H9 (cell line): ENCODE data around the gene TMEM272. TPM values are rescaled to one million over a fixed set of nuclear protein-coding genes. Genes with fewer than 3 reads are reported as not detected.

Experiments used
- DNase-seq: peaks from one replicate; pipeline ENCODE4 v3.0.0-alpha.2; 2017
- H2AFZ ChIP-seq: one replicate; pipeline ENCODE4 v1.6.1; 2013; ENCODE audit warnings: mild to moderate bottlenecking, low read length, control low read depth, moderate library complexity
- H2AK5ac ChIP-seq: 2 replicates; pipeline ENCODE4 v1.6.1; 2013; ENCODE audit warnings: low read length, control low read depth, mixed read lengths; ENCODE audit not compliant: insufficient read length
- H2BK120ac ChIP-seq: one replicate; pipeline ENCODE4 v1.6.1; 2013; ENCODE audit warnings: low read depth, mild to moderate bottlenecking, low read length, control low read depth, inconsistent platforms; ENCODE audit not compliant: poor library complexity, severe bottlenecking
- H2BK12ac ChIP-seq: 2 replicates; pipeline ENCODE4 v1.6.1; 2013; ENCODE audit warnings: low read length, control low read depth, mixed read lengths, low read depth; ENCODE audit not compliant: insufficient read length
- H2BK15ac ChIP-seq: 2 replicates; pipeline ENCODE4 v1.6.1; 2013; ENCODE audit warnings: low read depth, low read length, control low read depth
- H2BK20ac ChIP-seq: one replicate; pipeline ENCODE4 v1.6.1; 2013; ENCODE audit warnings: low read depth, mild to moderate bottlenecking, low read length, control low read depth, inconsistent platforms; ENCODE audit not compliant: poor library complexity, severe bottlenecking
- H2BK5ac ChIP-seq: 2 replicates; pipeline ENCODE4 v1.6.1; 2013; ENCODE audit warnings: low read length, control low read depth, mixed read lengths; ENCODE audit not compliant: insufficient read length
- H3K14ac ChIP-seq: 2 replicates; pipeline ENCODE4 v1.6.1; 2013; ENCODE audit warnings: low read length, control low read depth; ENCODE audit not compliant: insufficient read depth
- H3K18ac ChIP-seq: 2 replicates; pipeline ENCODE4 v1.6.1; 2013; ENCODE audit warnings: low read depth, mild to moderate bottlenecking, mixed read lengths, low read length, control low read depth; ENCODE audit not compliant: insufficient read length
- H3K23ac ChIP-seq: 2 replicates; pipeline ENCODE4 v1.6.1; 2013; ENCODE audit warnings: low read length, control low read depth, mixed read lengths, low read depth; ENCODE audit not compliant: insufficient read length
- H3K23me2 ChIP-seq: 2 replicates; pipeline ENCODE4 v1.6.1; 2013; ENCODE audit warnings: low read depth, mild to moderate bottlenecking, mixed read lengths, low read length, control low read depth; ENCODE audit not compliant: insufficient read length, poor library complexity, severe bottlenecking
- H3K27ac ChIP-seq: 2 replicates; pipeline ENCODE4 v1.5.1; 2013; ENCODE audit warnings: low read length, control low read depth, mixed read lengths, low read depth; ENCODE audit not compliant: insufficient read length
- H3K27me3 ChIP-seq: 2 replicates; pipeline ENCODE4 v1.6.1; 2013; ENCODE audit warnings: low read length, control low read depth, inconsistent platforms; ENCODE audit not compliant: insufficient read depth
- H3K4ac ChIP-seq: 2 replicates; pipeline ENCODE4 v1.6.1; 2013; ENCODE audit warnings: low read depth, mild to moderate bottlenecking, control low read depth, inconsistent platforms, low read length, moderate library complexity
- H3K4me1 ChIP-seq: 2 replicates; pipeline ENCODE4 v1.6.1; 2013; ENCODE audit warnings: low read length, control low read depth, inconsistent platforms; ENCODE audit not compliant: insufficient read depth
- H3K4me2 ChIP-seq: 2 replicates; pipeline ENCODE4 v1.6.1; 2013; ENCODE audit warnings: low read length, control low read depth, mixed read lengths; ENCODE audit not compliant: insufficient read length, insufficient read depth
- H3K56ac ChIP-seq: 2 replicates; pipeline ENCODE4 v1.6.1; 2013; ENCODE audit warnings: low read depth, mild to moderate bottlenecking, mixed read lengths, low read length, control low read depth; ENCODE audit not compliant: insufficient read length
- H3K79me1 ChIP-seq: 2 replicates; pipeline ENCODE4 v1.6.1; 2013; ENCODE audit warnings: low read depth, mild to moderate bottlenecking, moderate library complexity, low read length, control low read depth, inconsistent platforms; ENCODE audit not compliant: insufficient read depth, poor library complexity, severe bottlenecking
- H3K79me2 ChIP-seq: 2 replicates; pipeline ENCODE4 v1.6.1; 2013; ENCODE audit warnings: low read length, control low read depth, inconsistent platforms; ENCODE audit not compliant: insufficient read depth
- H3K9ac ChIP-seq: 2 replicates; pipeline ENCODE4 v1.6.1; 2013; ENCODE audit warnings: low read length, control low read depth, mixed read lengths; ENCODE audit not compliant: insufficient read length; ENCODE audit errors: extremely low read depth
- H3K9me3 ChIP-seq: one replicate; pipeline ENCODE4 v1.6.1; 2013; ENCODE audit warnings: low read depth, low read length, inconsistent platforms; ENCODE audit not compliant: control insufficient read depth
- H3T11ph ChIP-seq: one replicate; pipeline ENCODE4 v1.6.1; 2013; ENCODE audit warnings: mild to moderate bottlenecking, low read length, control low read depth, inconsistent platforms
- H4K20me1 ChIP-seq: one replicate; pipeline ENCODE4 v1.6.1; 2013; ENCODE audit not compliant: control insufficient read depth, insufficient read length, insufficient read depth
- H4K5ac ChIP-seq: 2 replicates; pipeline ENCODE4 v1.6.1; 2013; ENCODE audit warnings: low read depth, mild to moderate bottlenecking, mixed read lengths, low read length, control low read depth; ENCODE audit not compliant: insufficient read length
- H4K8ac ChIP-seq: replicated peaks from 2 replicates; pipeline ENCODE4 v1.6.1; 2013; ENCODE audit warnings: low read length, control low read depth, mixed read lengths, low read depth; ENCODE audit not compliant: insufficient read length
- H4K91ac ChIP-seq: 2 replicates; pipeline ENCODE4 v1.6.1; 2013; ENCODE audit warnings: low read depth, mild to moderate bottlenecking, moderate library complexity, mixed read lengths, low read length, control low read depth; ENCODE audit not compliant: insufficient read length
- H3K27ac Mint-ChIP-seq, 3 experiments: 2 replicates in 2 of 3; 3 replicates in 1 of 3; pipeline ENCODE4 v1.8.0; 2020 to 2021; ENCODE audit warnings: mixed read lengths in 3 of 3, mild to moderate bottlenecking in 1 of 3, moderate library complexity in 1 of 3
- H3K27me3 Mint-ChIP-seq: 2 replicates; pipeline ENCODE4 v1.8.0; 2021; ENCODE audit warnings: low read depth, mild to moderate bottlenecking, moderate library complexity, mixed read lengths
- H3K36me3 Mint-ChIP-seq, 3 experiments: 2 replicates in 2 of 3; 3 replicates in 1 of 3; pipeline ENCODE4 v1.8.0; 2020 to 2021; ENCODE audit warnings: low read depth in 3 of 3, mixed read lengths in 3 of 3; ENCODE audit not compliant: insufficient read depth in 1 of 3
- H3K4me1 Mint-ChIP-seq, 2 experiments: 2 replicates each; pipeline ENCODE4 v1.8.0; 2020; ENCODE audit warnings: mixed read lengths in 2 of 2
- H3K4me3 Mint-ChIP-seq, 2 experiments: 2 replicates in 1 of 2; 3 replicates in 1 of 2; pipeline ENCODE4 v1.8.0; 2020 to 2021; ENCODE audit warnings: mild to moderate bottlenecking in 2 of 2, mixed read lengths in 2 of 2, moderate library complexity in 1 of 2
- H3K9me3 Mint-ChIP-seq, 2 experiments: 2 replicates in 1 of 2; 3 replicates in 1 of 2; pipeline ENCODE4 v1.8.0; 2020; ENCODE audit warnings: mild to moderate bottlenecking in 2 of 2, mixed read lengths in 2 of 2, moderate library complexity in 1 of 2
- WGBS: extraction: QIAGEN DNeasy Blood & Tissue Kit; methylation state at CpG from one replicate; pipeline ENCODE4 v1.1.7; 2013; ENCODE audit warnings: missing lambda C conversion rate, low lambda C conversion rate, mixed read lengths; ENCODE audit not compliant: insufficient read length; ENCODE audit errors: extremely low coverage; 5-methylcytosine and 5-hydroxymethylcytosine counted together
- total RNA-seq: library from RNA; stranded (reverse); gene quantifications from 2 replicates; pipeline ENCODE4 v1.2.1, GENCODE V29; 2021
- TF ChIP-seq, protein P1 (sequence below): fragments of 200-600 bp; sonication (generic); conservative IDR thresholded peaks from 3 replicates; pipeline ENCODE4 v1.8.0; 2021; ENCODE audit warnings: antibody characterized with exemption, mild to moderate bottlenecking

Gene TMEM272
- total RNA-seq, 1 experiment from 2014 or later: not detected

- H3K9me3 ChIP-seq: no peaks in the 10 kb centered on the region
- no peak overlapping the region for H2BK15ac ChIP-seq
- no peak overlapping the region for H3K4me2 ChIP-seq
- Mint-ChIP-seq H3K27ac (no peak overlapping the region), H3K9me3 (no peaks in the 10 kb centered on the region), H3K4me3 (no peak overlapping the region), H3K27me3 (no peaks in the 10 kb centered on the region; the same call in 1 of the 2 replicates), H3K36me3 (no peaks in the 10 kb centered on the region), H3K4me1 (peaks cover 9 to 12% of the 10 kb centered on the region in 2 experiments)
- H3K79me2 ChIP-seq: no peaks in the 10 kb centered on the region
- H4K5ac ChIP-seq: no peak overlapping the region
- TF ChIP-seq, protein P1, sequence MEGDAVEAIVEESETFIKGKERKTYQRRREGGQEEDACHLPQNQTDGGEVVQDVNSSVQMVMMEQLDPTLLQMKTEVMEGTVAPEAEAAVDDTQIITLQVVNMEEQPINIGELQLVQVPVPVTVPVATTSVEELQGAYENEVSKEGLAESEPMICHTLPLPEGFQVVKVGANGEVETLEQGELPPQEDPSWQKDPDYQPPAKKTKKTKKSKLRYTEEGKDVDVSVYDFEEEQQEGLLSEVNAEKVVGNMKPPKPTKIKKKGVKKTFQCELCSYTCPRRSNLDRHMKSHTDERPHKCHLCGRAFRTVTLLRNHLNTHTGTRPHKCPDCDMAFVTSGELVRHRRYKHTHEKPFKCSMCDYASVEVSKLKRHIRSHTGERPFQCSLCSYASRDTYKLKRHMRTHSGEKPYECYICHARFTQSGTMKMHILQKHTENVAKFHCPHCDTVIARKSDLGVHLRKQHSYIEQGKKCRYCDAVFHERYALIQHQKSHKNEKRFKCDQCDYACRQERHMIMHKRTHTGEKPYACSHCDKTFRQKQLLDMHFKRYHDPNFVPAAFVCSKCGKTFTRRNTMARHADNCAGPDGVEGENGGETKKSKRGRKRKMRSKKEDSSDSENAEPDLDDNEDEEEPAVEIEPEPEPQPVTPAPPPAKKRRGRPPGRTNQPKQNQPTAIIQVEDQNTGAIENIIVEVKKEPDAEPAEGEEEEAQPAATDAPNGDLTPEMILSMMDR: no peak
- H2AFZ ChIP-seq: no peak overlapping the region
- H3K4me1 ChIP-seq: no peaks in the 10 kb centered on the region
- H2BK12ac ChIP-seq: no peak overlapping the region
- H4K8ac ChIP-seq: no peak overlapping the region
- H2BK120ac ChIP-seq: no peak overlapping the region
- H3T11ph ChIP-seq: no peak overlapping the region
- H3K4ac ChIP-seq: no peak overlapping the region
- H3K14ac ChIP-seq: no peak overlapping the region
- H2BK20ac ChIP-seq: no peak overlapping the region
- peak; percentile 7 for DNase-seq
- H3K27me3 ChIP-seq: no peaks in the 10 kb centered on the region
- H3K27ac ChIP-seq: no peak overlapping the region
- no peak overlapping the region for H3K56ac ChIP-seq
- H3K79me1 ChIP-seq: no peaks in the 10 kb centered on the region
- H4K20me1 ChIP-seq: no peaks in the 10 kb centered on the region
- H3K9ac ChIP-seq: no peak overlapping the region
- no peak overlapping the region for H3K18ac ChIP-seq
- no peak overlapping the region for H3K23ac ChIP-seq
- WGBS: no CpG with 5 or more reads among the region's 10 CpGs
- H2AK5ac ChIP-seq: no peak overlapping the region
- no peaks in the 10 kb centered on the region for H3K23me2 ChIP-seq
- H4K91ac ChIP-seq: no peak overlapping the region
- H2BK5ac ChIP-seq: no peak overlapping the region
Measured at GRCh38 chr13:51833980-51834379, 11.0 kb downstream of the TMEM272 start.
